ENCODE data around the gene BRINP2.

BRINP2 gene

DNA sequence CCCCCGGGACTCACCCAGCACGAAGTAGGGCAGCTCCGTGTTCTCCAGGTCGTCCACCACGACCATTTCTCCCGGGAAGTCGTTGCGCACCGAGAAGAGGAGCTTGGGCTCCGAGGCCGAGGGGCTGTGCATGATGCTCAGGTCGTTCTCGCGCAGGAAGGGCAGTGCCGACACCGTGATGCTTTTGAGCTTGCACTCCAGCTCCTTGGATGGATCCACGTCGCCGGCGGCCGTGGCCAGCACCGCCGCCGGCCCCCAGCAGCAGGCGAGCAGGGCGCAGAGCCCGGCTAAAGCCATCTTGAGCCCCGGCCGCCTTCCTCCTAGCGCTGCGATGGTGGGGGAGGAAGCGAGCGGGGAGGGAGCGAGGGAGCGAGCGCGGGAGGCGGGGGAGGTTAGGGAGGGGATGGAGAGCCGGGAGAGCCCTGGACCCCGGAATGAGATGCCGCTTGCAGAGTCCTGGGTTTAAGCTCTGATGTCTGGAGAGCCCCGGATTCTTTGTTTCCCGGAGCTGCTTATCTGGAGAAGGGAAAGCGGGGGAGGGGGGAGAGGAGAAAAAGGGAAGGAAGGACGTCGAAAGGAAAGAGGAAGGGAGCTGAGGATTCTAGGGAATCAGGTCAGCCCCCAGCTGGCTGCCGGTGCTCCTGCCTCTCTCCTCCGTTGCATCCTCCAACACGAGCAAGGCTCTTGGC is 6.2 kb upstream of the BRINP2 start, which contains the start of gene ASTN1:
ASTN1 (minus strand) TSS at position 333 of the 689 bp plus-strand sequence; CDS start at position 297, 36 bp downstream.
- DNase-seq (ENCODE audit: low read depth in 2 of 2) = no peak

GRCh38 chr1:177165069-177165439 is 5.7 kb upstream of the BRINP2 start:
- DNase-seq (ENCODE audit: low read depth in 2 of 2) = no peak

DNA sequence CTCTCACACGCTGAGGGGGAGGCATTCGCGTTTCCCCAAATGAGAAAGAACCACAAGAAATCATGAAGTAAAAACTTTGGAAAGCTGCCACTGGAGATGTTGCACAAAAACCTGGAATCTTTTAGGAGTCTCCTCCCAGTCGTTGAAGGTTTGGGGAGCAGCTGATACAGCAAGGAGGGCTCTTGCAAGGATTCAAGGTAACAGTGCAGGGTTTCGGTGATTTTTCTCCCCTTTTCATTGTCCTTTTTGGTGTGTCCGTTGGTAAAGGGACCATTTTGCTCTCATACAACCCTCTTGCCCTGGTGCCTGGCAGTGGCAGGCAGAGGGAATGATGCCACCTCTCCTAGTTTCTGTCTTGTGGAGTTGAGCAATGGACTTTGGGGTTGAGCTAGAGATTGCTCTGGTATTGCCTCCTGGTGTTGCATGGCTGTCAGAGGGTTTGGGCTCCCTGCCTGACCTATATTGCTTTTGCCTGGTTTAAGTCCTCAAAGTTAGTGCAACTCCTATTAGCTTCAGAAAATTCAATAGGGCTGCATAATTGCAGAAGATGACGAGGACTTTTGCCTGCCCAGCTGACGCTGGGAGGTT is 872 bp downstream of the BRINP2 start:
- DNase-seq (ENCODE audit: low read depth in 2 of 2) = no peak

DNA sequence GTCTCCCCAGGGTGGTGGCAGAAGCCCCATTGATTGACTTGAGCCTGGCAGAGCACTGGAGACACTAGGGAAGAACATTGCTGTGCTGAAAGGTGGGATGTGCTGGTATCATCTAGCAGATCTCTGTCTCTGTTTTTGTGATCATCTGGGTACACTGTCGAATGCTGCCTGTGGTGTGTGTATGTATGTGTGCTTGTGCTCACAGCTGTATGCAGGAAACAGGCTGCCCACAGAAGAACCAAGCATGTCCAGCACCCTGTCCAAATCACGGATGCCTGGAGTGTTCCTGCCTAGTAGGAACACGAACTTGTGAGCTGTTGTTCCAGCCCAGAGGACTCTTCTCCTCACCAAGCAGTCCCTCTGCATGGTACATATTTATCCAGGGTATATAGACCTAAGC is 1.5 kb downstream of the BRINP2 start:
- DNase-seq (ENCODE audit: low read depth in 2 of 2) = no peak

- no peak for DNase-seq (ENCODE audit: low read depth in 2 of 2)
Measured at GRCh38 chr1:177172866-177173265, 2.1 kb downstream of the BRINP2 start.

DNA sequence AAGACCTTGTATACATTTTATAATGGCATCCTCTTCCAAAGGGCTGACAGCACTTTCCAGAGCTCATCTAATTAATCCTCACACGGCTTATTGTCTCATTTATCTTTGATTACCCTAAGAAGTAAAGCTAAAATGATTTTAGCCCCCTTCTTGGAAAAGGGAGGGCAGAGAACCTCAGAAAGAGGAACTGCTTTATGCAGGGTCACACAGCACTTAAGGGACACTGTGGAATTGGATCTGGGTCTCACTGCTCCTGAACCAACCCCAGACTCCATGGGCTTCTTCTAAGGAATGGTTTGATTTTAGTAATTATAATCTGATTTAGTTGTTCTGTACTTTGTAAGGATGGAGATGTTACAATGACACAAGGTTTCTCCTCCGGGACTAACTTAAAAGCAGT is 3.2 kb downstream of the BRINP2 start:
- DNase-seq (ENCODE audit: low read depth in 2 of 2) = no peak

DNA sequence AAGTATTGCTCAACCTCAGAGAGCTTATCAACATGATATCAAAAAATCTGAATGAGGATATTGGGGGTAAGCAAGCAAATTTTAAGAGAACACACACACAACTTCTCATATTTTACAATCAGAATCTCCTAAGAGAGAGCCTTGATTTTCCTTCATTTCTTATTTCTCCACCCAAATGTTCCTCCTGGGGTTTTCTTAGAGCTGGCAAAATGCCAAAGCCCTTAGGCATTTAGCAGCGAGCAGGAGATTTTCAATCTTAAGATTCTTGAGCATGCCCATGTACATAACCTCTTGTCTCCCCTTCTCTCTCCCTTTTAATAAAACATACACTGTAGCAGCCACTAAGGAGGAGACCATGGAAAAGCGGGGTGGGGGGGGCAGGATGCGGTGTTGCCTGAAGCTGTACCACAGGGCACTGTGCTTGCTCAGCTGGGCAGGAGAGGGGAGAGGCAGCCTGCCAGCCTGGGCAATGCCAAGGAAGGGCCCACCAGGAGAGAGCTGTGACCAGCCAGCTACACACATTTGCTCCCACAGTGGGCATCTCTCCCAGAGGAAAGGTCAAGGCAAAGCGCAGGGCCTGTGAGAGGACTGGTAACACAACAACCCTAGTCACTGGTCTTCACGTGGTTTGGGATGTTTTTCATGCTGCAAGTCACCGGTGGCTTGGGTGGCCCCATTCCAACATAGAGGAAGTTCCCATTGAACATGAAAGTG is 4.3 kb downstream of the BRINP2 start:
- no peak for DNase-seq (ENCODE audit: low read depth in 2 of 2)

DNA sequence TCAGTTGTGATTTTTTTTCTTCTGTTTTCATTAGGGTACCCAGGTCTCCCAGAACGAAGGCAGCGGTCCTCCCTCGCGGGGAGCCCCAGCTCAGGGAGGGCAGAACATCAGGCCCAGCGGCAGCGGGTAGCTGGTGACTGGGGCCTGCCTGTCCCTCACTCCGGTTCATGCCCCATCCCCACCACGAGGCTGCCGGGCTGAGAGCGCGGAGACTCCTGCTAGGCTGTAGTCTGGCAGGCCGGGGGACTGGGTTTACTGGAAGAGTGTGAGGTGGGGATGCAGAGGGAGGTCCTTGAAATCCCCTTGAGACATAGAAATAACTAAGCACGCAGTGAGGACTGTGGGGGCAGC is 10.5 kb downstream of the BRINP2 start:
- DNase-seq (ENCODE audit: low read depth in 2 of 2) = no peak

GRCh38 chr1:177181631-177182291 is 11.0 kb downstream of the BRINP2 start:
- no peak for DNase-seq (ENCODE audit: low read depth in 2 of 2)

DNA sequence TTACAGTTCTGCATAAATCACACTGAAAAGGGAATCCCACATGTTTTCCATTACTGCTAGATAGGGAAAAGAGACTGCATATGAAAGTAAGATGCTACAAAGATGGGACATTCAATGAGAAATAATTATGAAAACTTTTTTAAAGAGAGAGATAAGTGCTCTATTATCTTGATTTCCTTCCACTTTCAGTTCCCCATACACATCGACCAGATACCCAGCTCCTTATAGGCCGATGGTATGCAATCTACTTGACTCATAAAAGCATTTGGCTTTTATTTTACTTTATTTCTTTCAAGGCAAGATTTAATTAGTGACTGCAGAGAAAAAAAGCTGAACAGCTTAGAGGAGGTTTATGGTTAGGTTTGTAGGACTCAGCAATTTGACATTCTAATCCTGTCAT is 13.1 kb downstream of the BRINP2 start:
- no peak for DNase-seq (ENCODE audit: low read depth in 2 of 2)

DNA sequence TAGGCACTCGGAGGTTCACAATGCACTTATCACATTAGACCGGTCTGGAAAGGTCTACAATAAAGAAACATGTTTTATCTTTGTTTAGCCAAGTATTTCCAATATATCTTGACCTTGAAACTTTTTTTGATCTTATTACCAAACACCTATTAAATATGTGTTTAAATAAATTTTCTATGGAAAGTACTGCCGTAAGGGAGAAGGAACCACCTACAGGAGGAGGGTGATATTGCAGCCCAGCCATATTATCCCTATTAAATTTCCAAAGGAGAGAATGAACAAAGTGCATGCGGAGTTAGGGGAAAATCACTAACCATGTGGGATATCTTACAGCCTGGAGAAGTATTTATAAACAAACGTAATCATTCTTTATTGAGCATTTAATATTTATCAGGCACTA is 14.5 kb downstream of the BRINP2 start:
- DNase-seq (ENCODE audit: low read depth in 2 of 2) = no peak

GRCh38 chr1:177186639-177187038 is 15.9 kb downstream of the BRINP2 start:
- DNase-seq (ENCODE audit: low read depth in 2 of 2) = no peak

- no peak for DNase-seq (ENCODE audit: low read depth in 2 of 2)
Measured at GRCh38 chr1:177190308-177190970, 19.7 kb downstream of the BRINP2 start.

DNA sequence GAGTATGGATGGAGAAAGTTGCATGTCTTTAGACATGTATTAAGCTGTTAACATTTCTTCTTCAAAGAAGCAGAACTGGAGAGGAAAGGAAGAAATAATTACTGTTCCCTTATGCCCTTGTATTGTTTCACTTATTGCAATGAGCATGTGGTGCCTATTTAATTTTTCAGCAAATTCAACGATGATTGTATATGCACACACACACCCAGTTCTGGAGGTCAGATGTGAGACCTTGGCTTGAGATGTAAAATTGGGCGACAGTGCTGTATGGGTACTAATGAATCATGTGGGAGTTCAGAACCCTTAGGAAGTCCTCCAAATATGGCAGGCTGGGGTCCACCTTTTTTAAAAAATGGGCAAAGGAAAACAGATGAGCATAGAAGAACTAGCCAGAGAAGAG is 27.5 kb downstream of the BRINP2 start:
- DNase-seq (ENCODE audit: low read depth in 2 of 2) = no peak

DNA sequence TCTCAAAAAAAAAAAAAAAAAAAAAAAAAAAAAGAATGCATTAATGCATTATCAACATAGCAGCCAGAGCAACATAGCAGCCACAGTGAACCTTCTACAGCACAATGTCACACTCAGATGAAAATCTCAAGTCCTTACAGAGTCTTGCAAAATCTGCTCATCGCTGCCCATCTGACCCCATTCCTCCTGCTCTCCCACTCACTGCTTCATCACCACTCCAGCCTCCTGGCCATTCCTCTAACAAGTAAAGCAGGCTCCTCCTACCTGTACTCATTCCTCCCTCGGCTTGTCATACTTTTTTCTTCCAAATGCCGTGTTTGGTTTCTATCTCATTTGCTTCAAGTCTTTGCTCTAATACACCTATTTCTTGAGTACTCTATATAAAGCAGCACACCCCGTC is 29.5 kb downstream of the BRINP2 start:
- DNase-seq (ENCODE audit: low read depth in 2 of 2) = no peak

- DNase-seq (ENCODE audit: low read depth in 2 of 2) = no peak
Measured at GRCh38 chr1:177206831-177207355, 36.1 kb downstream of the BRINP2 start.

- DNase-seq (ENCODE audit: low read depth in 2 of 2) = no peak
Measured at GRCh38 chr1:177208920-177209319, 38.2 kb downstream of the BRINP2 start.

- no peak for DNase-seq (ENCODE audit: low read depth in 2 of 2)
Measured at GRCh38 chr1:177209357-177209756, 38.6 kb downstream of the BRINP2 start.

- no peak for DNase-seq (ENCODE audit: low read depth in 2 of 2)
Measured at GRCh38 chr1:177210071-177210470, 39.3 kb downstream of the BRINP2 start.

DNA sequence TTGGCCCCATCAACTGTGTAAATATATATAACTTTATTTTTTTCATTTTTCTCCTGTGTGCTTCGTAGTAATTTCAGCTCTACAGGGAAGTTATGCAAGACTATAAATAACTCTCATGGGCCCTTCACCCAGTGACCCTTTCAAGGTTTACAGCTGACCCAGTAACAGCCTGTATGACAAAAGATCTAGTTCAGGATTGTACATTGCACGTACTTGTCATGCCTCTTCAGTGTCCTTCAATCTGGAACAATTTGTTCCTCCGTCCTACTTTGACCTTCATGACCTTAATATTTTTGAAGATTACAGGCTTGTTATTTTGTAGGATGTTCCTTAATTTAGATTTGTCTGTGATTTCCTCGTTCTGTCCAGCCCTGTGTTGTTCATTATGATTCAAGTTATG is 40.5 kb downstream of the BRINP2 start:
- DNase-seq (ENCODE audit: low read depth in 2 of 2) = no peak

- DNase-seq (ENCODE audit: low read depth in 2 of 2) = no peak
Measured at GRCh38 chr1:177216587-177217202, 45.9 kb downstream of the BRINP2 start.

All from activated CD8-positive, alpha-beta memory T cell treated with anti-CD3 and anti-CD28 coated beads for 4 hours (primary cell).